Medulla oblongata (tissue), 1 donor: Measurements from ENCODE around the gene ZNF70.

Source experiments
- DNase-seq: peaks from one replicate; pipeline ENCODE4 v3.0.0-alpha.2; 2015; ENCODE audit errors: extremely low spot score

ZNF70 gene

DNA sequence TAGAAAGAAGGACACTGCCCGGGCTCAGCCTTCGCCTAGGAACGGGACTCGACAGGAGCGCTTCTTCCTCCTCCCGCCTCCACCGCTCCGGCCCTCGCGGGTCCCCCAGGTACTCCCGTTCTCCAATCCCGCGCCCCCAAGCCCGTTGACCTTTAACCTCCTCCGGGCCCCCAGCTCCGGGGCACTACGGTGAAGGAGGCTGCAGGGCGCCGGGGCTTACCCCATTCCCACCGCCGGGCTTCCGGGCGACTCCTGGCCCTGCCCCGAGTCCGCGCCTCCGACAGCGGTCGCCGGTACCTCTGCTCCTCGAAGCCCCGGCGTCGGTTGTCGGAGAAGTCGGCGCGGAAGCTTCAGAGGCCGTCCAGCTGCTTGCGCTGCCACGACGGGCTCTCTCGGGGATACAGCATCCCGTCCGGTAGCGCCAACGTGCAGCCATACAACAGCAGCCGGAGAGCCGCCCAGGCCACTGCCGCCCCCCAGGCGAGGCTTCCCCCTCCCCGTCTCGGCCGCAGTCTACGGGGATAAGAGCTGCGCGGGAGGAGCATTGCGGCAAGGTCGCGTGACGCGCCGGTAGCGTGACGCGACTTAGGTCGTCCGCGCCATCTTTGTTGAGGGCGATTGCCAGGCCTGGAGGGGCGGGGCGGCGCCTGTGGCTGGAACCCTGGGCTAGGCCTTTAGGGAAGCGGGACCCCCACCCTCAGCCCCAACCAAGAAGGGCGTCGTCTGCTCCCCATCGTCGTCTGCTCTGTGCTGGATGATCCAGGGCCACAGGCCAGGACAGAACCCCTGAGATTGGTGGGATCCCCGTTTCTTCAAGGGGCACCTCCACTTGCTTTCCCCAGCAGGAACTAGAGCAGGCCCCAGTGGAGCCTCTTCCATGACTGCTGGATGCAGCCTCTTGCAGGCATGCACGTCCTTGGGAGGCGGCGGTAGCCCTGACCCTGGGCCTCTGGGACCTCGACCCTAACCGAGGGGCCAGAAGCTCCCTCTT, 33.8 kb downstream of the ZNF70 start:
- DNase-seq, result peak; percentile 89

DNA sequence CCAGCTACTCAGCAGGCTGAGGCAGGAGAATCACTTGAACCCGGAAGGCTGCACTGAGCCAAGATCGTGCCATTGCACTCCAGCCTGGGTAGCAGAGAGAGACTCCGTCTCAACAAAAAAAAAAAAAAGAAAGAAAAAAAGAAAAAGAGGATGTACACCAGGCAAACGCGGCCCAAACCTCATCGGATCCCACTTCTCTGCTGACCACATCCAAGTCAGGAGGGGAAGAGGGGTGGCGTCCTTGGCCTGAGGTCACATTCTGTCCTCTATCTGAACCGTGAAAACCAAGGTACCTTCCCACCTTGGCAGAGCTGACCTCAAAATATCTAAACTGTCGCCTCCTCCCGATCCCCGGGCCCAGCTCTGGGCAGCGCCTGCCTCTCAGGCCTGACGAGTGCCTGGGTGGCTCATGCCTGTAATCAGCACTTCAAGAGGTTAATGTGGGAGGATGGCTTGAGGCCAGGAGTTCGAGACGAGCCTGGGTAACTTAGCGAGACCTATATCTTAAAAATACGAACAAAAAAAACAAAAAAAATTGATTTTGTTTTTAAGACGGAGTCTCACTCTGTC, 35.0 kb downstream of the ZNF70 start:
- DNase-seq, result no peak

- DNase-seq, result no peak
Observed at GRCh38 chr22:23714596-23715578, 36.0 kb downstream of the ZNF70 start.

- DNase-seq, result no peak
Observed at GRCh38 chr22:23713696-23714595, 37.0 kb downstream of the ZNF70 start.

- DNase-seq, result no peak
Observed at GRCh38 chr22:23712256-23712655, 38.7 kb downstream of the ZNF70 start.

GRCh38 chr22:23709107-23709506, 41.8 kb downstream of the ZNF70 start:
- no peak for DNase-seq

- DNase-seq, result no peak
Observed at GRCh38 chr22:23708270-23708669, 42.6 kb downstream of the ZNF70 start.

DNA sequence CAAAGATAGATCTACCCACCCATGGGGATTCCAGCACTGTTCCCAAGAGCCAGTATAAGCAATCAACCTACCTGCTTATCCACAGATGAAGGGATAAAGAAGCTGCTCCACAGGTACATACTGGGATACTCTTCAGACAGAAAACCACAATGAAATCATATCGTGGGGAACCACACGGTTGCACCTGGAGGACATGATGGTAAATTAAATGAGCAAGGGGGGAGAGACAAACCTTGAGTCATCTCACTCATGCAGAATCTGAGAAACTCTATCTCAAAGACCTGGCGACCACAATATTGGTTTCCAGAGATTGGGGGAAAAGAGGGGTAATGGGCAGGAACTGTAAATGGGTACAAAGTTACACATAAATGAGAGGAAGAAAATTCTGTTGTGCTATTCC, 45.6 kb downstream of the ZNF70 start:
- no peak for DNase-seq

GRCh38 chr22:23704829-23705228, 46.1 kb downstream of the ZNF70 start:
- no peak for DNase-seq

DNA sequence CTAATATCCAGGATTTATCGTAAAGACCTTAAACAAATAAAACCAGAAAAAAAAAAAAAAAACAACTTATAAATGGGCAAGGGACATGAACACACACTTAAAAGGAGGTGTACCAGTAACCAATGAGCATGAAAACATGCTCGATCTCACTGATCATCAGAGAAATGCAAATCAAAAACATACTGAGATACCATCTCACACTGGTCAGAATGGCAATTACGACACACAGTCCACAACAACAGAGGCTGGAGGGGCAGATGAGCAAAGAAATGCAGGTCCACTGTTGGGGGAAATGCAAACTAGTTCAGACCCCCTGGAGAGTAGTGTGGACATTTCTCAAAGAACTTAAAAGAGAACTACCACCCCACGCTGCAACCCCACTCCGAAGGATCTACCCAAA, 46.9 kb downstream of the ZNF70 start:
- DNase-seq, result no peak

DNA sequence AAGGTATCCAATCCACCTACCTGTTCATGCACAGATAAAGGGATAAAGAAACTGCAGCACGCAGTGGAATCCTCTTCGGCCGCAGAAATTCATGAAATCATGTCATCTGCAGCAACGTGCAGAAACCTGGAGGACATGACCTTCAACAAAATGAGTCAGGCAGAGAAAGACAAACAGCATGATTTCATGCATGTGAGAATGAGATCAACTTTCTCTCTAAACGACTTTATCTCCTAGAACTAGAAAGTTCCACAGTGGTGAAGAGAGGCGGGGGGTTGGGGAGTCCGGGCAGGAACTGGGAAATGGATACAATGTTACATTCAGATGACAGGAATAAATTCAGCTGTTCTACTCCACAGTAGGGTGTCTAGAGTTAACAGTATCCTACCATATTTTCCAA, 50.2 kb downstream of the ZNF70 start:
- no peak for DNase-seq

DNA sequence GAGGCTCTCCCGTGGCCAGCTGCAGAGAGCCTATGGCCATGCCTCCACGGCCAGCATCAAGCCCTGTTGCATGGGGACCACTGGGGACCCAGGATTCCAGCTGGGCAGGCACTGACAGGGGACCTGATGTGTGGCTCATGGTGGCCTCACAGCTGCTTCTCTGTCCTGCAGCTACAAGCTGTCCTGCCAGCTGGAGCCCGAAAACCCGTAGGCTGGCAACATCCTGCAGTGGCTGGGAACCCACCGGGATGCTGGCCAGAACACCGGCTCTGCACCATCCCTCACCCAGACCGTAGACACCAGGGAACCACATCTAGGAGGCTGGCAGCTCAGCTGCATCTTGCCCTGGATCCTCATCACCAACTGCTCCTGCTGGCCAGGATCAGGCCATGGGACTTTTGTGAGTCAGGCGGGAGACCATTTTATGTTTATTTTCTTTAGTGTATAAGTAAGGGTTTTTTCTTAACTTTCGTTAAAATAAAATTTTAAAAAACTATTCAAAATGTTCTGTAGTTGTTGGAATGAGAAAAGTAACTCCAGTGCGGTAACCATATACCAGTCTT, 52.2 kb downstream of the ZNF70 start:
- peak; percentile 10 for DNase-seq

DNA sequence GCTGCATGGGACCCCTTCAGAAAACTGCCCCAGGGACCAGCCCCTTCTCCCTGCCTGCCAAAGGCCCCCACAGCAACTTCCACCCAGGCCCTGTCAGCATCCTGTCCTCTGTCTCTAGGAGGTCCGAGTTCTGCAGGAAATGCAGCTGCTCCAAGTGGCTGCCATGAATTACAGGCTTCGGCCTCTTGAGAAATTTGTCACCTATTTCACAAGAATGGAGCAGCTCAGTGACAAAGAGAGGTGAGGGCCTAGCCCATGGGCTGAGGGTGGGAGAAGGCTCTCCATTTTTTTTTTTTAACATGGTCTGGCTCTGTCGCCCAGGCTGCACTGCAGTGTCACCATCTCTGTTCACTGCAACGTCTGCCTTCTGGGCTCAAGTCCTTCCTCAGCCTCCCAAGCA, 52.8 kb downstream of the ZNF70 start:
- DNase-seq, result no peak

- DNase-seq, result no peak
Observed at GRCh38 chr22:23697031-23697970, 53.6 kb downstream of the ZNF70 start.

GRCh38 chr22:23696326-23696851, 54.5 kb downstream of the ZNF70 start:
- no peak for DNase-seq

- no peak for DNase-seq
Observed at GRCh38 chr22:23695571-23696325, 55.2 kb downstream of the ZNF70 start.

DNA sequence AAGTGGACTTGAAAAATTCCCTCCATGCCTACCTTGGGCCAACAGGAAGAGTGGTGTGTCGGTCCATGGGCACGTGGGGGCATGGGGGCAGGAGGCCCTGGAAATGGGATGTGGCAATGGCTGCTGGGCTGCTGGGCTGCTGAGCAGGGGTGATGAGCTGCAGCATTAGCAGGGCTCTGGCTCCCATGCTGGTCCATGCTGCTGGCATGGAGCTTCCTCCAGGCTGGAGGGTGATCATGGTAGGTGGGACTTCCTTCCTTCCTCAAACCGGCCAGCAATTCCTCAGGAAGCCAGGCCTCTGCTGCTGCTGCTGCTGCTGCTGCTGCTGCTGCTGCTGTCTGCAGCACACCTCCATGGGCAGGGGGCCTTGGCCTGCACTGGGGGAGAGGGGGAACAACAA, 55.8 kb downstream of the ZNF70 start:
- DNase-seq, result no peak

DNA sequence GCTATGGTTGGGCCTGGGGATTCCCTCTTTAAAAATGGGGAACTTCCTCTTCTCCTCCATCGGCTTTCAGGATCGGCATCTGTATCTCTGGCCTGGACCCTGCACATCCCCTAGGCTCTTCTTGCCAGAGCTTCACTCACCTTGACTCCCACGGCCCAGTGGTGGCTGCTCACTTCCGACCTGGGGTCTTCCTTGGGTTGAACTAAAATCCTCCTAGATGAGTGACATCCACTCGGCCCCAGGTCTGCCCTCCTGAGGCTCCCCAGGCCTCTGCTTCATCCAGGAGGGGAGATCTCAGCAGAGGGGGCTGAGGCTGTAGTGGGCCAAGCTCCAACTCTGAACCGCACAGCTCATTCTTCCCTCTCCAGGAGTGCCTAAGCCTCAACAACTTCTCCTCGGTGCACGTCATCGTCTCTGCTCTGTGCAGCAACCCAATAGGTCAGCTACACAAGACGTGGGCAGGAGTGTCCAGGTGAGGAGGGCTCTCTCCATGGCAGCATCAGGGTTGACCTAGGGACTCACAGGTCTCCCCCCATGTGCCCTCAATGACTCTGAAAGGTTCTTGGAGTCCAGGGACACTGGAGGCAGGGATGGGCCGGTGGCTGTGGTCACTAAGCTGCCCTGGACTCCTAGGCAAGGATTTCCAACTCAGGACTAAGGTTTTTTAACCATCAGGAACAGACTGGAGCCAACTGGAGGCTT, 56.8 kb downstream of the ZNF70 start:
- DNase-seq, result no peak
